ENCODE results near the gene HMGCR.

Gene HMGCR

GRCh38 chr5:75335486-75335885, 1.5 kb upstream of the HMGCR start:
- no peak overlapping the region for H3K4me3 ChIP-seq (ENCODE audit: low read depth, low read length)
- no peak for TF ChIP-seq CTCF (IDR thresholded peaks at IDR 0.05; ENCODE audit: borderline replicate concordance, insufficient read depth, low read depth, low read length)

- H3K4me3 ChIP-seq (ENCODE audit: low read depth, low read length), result peak overlapping the region; percentile 63
- TF ChIP-seq CTCF (IDR thresholded peaks at IDR 0.05; ENCODE audit: borderline replicate concordance, insufficient read depth, low read depth, low read length), result no peak
These were observed 937 bp upstream of the HMGCR start for GRCh38 chr5:75335952-75336614.

- TF ChIP-seq CTCF (IDR thresholded peaks at IDR 0.05; ENCODE audit: borderline replicate concordance, insufficient read depth, low read depth, low read length), result no peak
- peak overlapping the region; percentile 83 for H3K4me3 ChIP-seq (ENCODE audit: low read depth, low read length)
These were observed 474 bp downstream of the HMGCR start for GRCh38 chr5:75337366-75338021.

GRCh38 chr5:75338408-75338807, 1.4 kb downstream of the HMGCR start:
- peak overlapping the region; percentile 83 for H3K4me3 ChIP-seq (ENCODE audit: low read depth, low read length)

GRCh38 chr5:75340714-75341478, 3.9 kb downstream of the HMGCR start:
- TF ChIP-seq CTCF (IDR thresholded peaks at IDR 0.05; ENCODE audit: borderline replicate concordance, insufficient read depth, low read depth, low read length), result no peak
- no peak overlapping the region for H3K4me3 ChIP-seq (ENCODE audit: low read depth, low read length)

More at GRCh38 chr5:75338408-75338807, 1.4 kb downstream of the HMGCR start:
- TF ChIP-seq CTCF (IDR thresholded peaks at IDR 0.05; ENCODE audit: borderline replicate concordance, insufficient read depth, low read depth, low read length), result no peak

- no peak for TF ChIP-seq CTCF (IDR thresholded peaks at IDR 0.05; ENCODE audit: borderline replicate concordance, insufficient read depth, low read depth, low read length)
- H3K4me3 ChIP-seq (ENCODE audit: low read depth, low read length), result no peak overlapping the region
These were observed 4.9 kb downstream of the HMGCR start for GRCh38 chr5:75341934-75342333.
